T-cell (primary cell): ENCODE results near the gene KLHL26. TPM values are rescaled to one million over a fixed set of nuclear protein-coding genes. Genes with fewer than 3 reads are reported as not detected.
A peak's percentile ranks its signal among the peaks of the same experiment; 100 is the strongest.

ENCODE experiments used
- ATAC-seq, 4 experiments: fragments of 200-7000 bp in 3 of 4; fragments of 150-1000 bp in 1 of 4; cut with Tn5 transposase; replicated peaks in 1 of 4; 1 replicate in 3 of 4; 2 replicates in 1 of 4; pipeline ENCODE4 v1.10.0; 2021; ENCODE audit warnings: moderate library complexity in 3 of 4, mild to moderate bottlenecking in 2 of 4, moderate number of reproducible peaks in 1 of 4
- CTCF ChIA-PET, 2 donors: fragments of 300-600 bp; sonication (Branson Sonifier 250); formaldehyde crosslinking; loops; one replicate each; lab custom pipeline; 2022; ENCODE audit warnings: antibody characterized with exemption in 2 of 2; lab: Charles Lee
- POLR2A ChIA-PET, 2 donors: fragments of 300-600 bp; sonication (Branson Sonifier 250); formaldehyde crosslinking; loops; one replicate each; lab custom pipeline; 2022; ENCODE audit warnings: antibody characterized with exemption in 2 of 2; lab: Charles Lee
- DNase-seq, 35 experiments: peaks; one replicate each; pipeline versions ENCODE4 v3.0.0 to v3.0.0-alpha.2; 2013 to 2023
- H3K27ac ChIP-seq: one replicate; pipeline ENCODE4 v1.5.1; 2013; ENCODE audit warnings: low read length
- H3K27me3 ChIP-seq, 2 experiments: replicated peaks in 1 of 2; 1 replicate in 1 of 2; 2 replicates in 1 of 2; pipeline versions ENCODE4 v1.6.1 to v1.7.0; 2013; ENCODE audit warnings: low read length in 1 of 2, mixed read lengths in 1 of 2; ENCODE audit not compliant: control insufficient read depth in 2 of 2, insufficient read depth in 2 of 2; ENCODE audit errors: extremely low read depth in 1 of 2
- H3K36me3 ChIP-seq, 2 donors: 1 replicate in 1 of 2; 2 replicates in 1 of 2; pipeline versions ENCODE4 v1.6.1 to v1.7.0; 2013; ENCODE audit warnings: low read length in 1 of 2; ENCODE audit not compliant: control insufficient read depth in 2 of 2, insufficient read depth in 1 of 2; ENCODE audit errors: extremely low read depth in 1 of 2
- H3K4me1 ChIP-seq, 2 experiments: 1 replicate in 1 of 2; 2 replicates in 1 of 2; pipeline versions ENCODE4 v1.6.1 to v1.7.0; 2013; ENCODE audit warnings: low read length in 2 of 2, mixed read lengths in 1 of 2; ENCODE audit not compliant: insufficient read depth in 2 of 2, control insufficient read depth in 1 of 2; ENCODE audit errors: extremely low read depth in 1 of 2
- H3K4me3 ChIP-seq, 2 donors: 1 replicate in 1 of 2; 2 replicates in 1 of 2; pipeline versions ENCODE4 v1.5.1 to v1.7.0; 2013; ENCODE audit warnings: mild to moderate bottlenecking in 2 of 2, low read length in 1 of 2, moderate library complexity in 1 of 2; ENCODE audit not compliant: control insufficient read depth in 1 of 2; ENCODE audit errors: extremely low read depth in 1 of 2
- H3K9me3 ChIP-seq: 2 replicates; pipeline ENCODE4 v1.7.0; 2013
- H3K27ac Mint-ChIP-seq, 2 donors: one replicate each; pipeline ENCODE4 v1.8.0; 2020 to 2021; ENCODE audit warnings: mild to moderate bottlenecking in 2 of 2, mixed read lengths in 2 of 2
- H3K27me3 Mint-ChIP-seq, 2 donors: one replicate each; pipeline ENCODE4 v1.8.0; 2021 to 2022; ENCODE audit warnings: mixed read lengths in 2 of 2
- H3K36me3 Mint-ChIP-seq: one replicate; pipeline ENCODE4 v1.8.0; 2021; ENCODE audit warnings: mixed read lengths
- H3K4me1 Mint-ChIP-seq, 3 donors: one replicate each; pipeline ENCODE4 v1.8.0; 2020 to 2022; ENCODE audit warnings: mixed read lengths in 3 of 3, mild to moderate bottlenecking in 1 of 3
- H3K4me3 Mint-ChIP-seq, 3 donors: one replicate each; pipeline ENCODE4 v1.8.0; 2020 to 2022; ENCODE audit warnings: mild to moderate bottlenecking in 3 of 3, mixed read lengths in 3 of 3, moderate library complexity in 3 of 3
- H3K9me3 Mint-ChIP-seq, 3 donors: one replicate each; pipeline ENCODE4 v1.8.0; 2020 to 2022; ENCODE audit warnings: mixed read lengths in 3 of 3
- WGBS: methylation state at CpG from one replicate; pipeline ENCODE4 v1.1.5; 2013; ENCODE audit warnings: missing lambda C conversion rate; ENCODE audit not compliant: insufficient coverage; 5-methylcytosine and 5-hydroxymethylcytosine counted together
- total RNA-seq, 35 experiments: library from RNA in 6 of 35; stranded (reverse) in 6 of 35; fragments of 120-200 nt in 1 of 35; gene quantifications; one replicate each; pipeline versions ENCODE4 v1.2.1 to v1.2.4 and lab custom pipeline; 2013 to 2026

The KLHL26 gene
- total RNA-seq, 5 donors from 2014 or later (not counting 1 experiment from before 2014, with no cell fraction given): 8.8 to 16.4 (median 14.1) TPM

DNA sequence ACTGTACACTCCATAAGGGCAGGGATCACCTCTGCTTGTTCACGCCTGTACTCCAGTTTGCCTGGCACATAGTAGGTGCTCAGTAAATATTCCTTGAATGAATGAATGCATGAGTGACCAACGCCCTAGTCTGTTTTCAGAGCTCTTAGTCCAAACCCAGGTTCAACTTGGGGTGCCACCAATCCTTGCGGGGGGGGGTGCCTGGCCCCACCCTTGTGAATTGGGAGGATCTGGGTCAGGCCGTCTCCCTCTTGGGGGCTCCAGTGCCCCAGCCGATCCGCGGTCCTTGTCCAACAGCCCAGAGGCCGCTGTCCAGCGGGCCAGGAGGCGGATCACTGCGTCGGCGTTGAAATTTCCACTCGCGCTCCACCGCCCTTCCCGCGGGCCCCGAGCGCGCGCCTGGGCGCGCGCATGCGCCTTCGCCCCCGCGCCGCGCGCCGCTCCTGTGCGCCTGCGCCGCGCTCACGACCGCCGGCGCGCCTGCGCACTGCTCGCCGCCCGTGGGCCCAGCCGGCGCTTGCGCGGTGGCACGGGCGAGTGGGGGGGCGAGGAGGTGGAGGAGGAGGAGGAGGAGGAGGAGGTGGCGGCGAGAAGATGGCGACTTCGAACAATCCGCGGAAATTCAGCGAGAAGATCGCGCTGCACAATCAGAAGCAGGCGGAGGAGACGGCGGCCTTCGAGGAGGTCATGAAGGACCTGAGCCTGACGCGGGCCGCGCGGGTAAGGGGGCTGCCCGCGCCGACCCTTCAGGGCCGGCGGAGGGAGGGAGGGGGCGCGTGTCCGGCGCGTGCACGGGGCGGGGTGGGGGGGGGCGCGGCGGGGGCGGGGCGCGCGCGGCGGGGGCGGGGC is 46.5 kb downstream of the KLHL26 start, which contains the start of gene CRTC1:
Gene CRTC1 (plus strand): TSS at position 572 of the 849 bp plus-strand sequence. CDS start 23 bp downstream, at position 595.
- peak within 1 kb of the TSS; percentile 70 for H3K27ac ChIP-seq
- peak; percentile 87 to 97 (median 94) for DNase-seq
- Mint-ChIP-seq H3K27ac (peak within 1 kb of the TSS; percentile 76 to 93), H3K4me3 (peak within 1 kb of the TSS; percentile 79 to 87 (median 85)), H3K4me1 (peaks cover 11 to 33% (median 32%) of the 10 kb centered on the region in 3 donors), H3K9me3 (no peaks in the 10 kb centered on the region), H3K27me3 (no peaks in the 10 kb centered on the region), H3K36me3 (no peaks in the 10 kb centered on the region)
- H3K36me3 ChIP-seq: no peaks in the 10 kb centered on the region
- ChIA-PET CTCF (interaction anchor here (0.6 kb wide), 2 partner anchors 11 to 79 kb away, joined by 3 read pairs; no protein-coding TSS in a partner anchor), POLR2A (interaction anchor here (0.6 to 0.7 kb wide), 2 partner anchors 452 to 642 kb away, joined by 5 to 9 read pairs; no protein-coding TSS in a partner anchor)
- peaks cover 0 to 6% of the 10 kb centered on the region in 2 experiments for H3K27me3 ChIP-seq
- peaks cover 9 to 19% of the 10 kb centered on the region in 2 experiments for H3K4me1 ChIP-seq
- 0% methylated on average over 43 of the region's 93 CpGs for WGBS
- no peaks in the 10 kb centered on the region for H3K9me3 ChIP-seq
- ATAC-seq: peak; percentile 85 to 89 (median 87)
- peak within 1 kb of the TSS; percentile 72 to 78 for H3K4me3 ChIP-seq

GRCh38 chr19:18683958-18684641 is 47.3 kb downstream of the KLHL26 start:
- H3K4me1 ChIP-seq: peaks cover 9 to 19% of the 10 kb centered on the region in 2 experiments
- Mint-ChIP-seq H3K9me3 (no peaks in the 10 kb centered on the region), H3K27ac (peak overlapping the region in 1 of 2 donors; percentile 44), H3K4me3 (peak overlapping the region; percentile 72 to 87 (median 79)), H3K27me3 (no peaks in the 10 kb centered on the region), H3K4me1 (peaks cover 11 to 34% (median 33%) of the 10 kb centered on the region in 3 donors), H3K36me3 (no peaks in the 10 kb centered on the region)
- 27% methylated on average over 12 of the region's 16 CpGs for WGBS
- peak overlapping the region; percentile 48 to 62 for H3K4me3 ChIP-seq
- POLR2A ChIA-PET: interaction anchor here in 1 of 2 donors (0.8 kb wide), 1 partner anchor 152 kb away, joined by 3 read pairs; no protein-coding TSS in a partner anchor
- DNase-seq (no peak), ATAC-seq (peak in 2 of 4 experiments; percentile 26 to 54)
- H3K27me3 ChIP-seq: peaks cover 0 to 2% of the 10 kb centered on the region in 2 experiments
- H3K36me3 ChIP-seq: no peaks in the 10 kb centered on the region
- CTCF ChIA-PET: no interaction called here
- no peaks in the 10 kb centered on the region for H3K9me3 ChIP-seq
- H3K27ac ChIP-seq: no peak overlapping the region

GRCh38 chr19:18684642-18684993 is 47.8 kb downstream of the KLHL26 start:
- no peaks in the 10 kb centered on the region for H3K36me3 ChIP-seq
- no peak overlapping the region for H3K27ac ChIP-seq
- no peak for DNase-seq
- H3K27me3 ChIP-seq: peaks cover 0 to 2% of the 10 kb centered on the region in 2 experiments
- H3K4me3 ChIP-seq: peak overlapping the region in 1 of 2 donors; percentile 62
- no peaks in the 10 kb centered on the region for H3K9me3 Mint-ChIP-seq
- ATAC-seq: no peak
- no peaks in the 10 kb centered on the region for H3K27me3 Mint-ChIP-seq
- H3K27ac Mint-ChIP-seq: peak overlapping the region in 1 of 2 donors; percentile 22
- POLR2A ChIA-PET: interaction anchor here (0.6 to 0.8 kb wide), 3 partner anchors 8 to 151 kb away, joined by 3 to 5 read pairs (median 3); no protein-coding TSS in a partner anchor
- 82% methylated on average over 3 of the region's 3 CpGs for WGBS
- H3K9me3 ChIP-seq: no peaks in the 10 kb centered on the region
- H3K4me3 Mint-ChIP-seq: peak overlapping the region; percentile 72 to 87 (median 79)
- CTCF ChIA-PET: no interaction called here
- peaks cover 9 to 19% of the 10 kb centered on the region in 2 experiments for H3K4me1 ChIP-seq
- H3K36me3 Mint-ChIP-seq: no peaks in the 10 kb centered on the region
- H3K4me1 Mint-ChIP-seq: peaks cover 13 to 36% (median 33%) of the 10 kb centered on the region in 3 donors

DNA sequence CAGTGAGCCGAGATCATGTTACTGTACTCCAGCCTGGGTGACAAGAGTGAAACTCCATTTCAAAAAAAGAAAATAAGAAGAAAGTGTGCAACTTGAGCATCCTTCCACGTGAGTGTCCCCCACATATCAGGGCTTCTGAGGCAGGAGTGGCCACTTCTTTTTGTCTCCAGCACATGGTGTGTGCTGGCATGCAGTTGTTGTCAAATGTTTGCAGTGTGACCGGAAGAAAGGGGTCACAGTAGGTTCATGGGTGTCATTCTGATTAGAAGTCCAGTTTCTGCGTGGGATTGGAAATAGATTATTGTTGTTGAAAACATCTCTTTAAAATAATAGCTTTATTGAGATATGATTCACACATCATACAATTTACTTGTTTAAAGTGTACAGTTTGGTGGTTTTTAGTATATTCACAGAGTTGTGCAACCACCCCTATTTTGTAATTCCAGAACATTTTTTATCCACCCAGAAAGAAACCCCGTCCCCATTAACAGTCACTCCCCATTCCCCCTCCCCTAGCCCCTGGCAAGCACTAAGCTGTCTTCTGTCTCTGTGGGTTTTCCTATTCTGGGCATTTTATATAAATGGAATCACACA is 48.9 kb downstream of the KLHL26 start:
- CTCF ChIA-PET: interaction anchor here (0.6 kb wide), 2 partner anchors 141 to 218 kb away, joined by 4 to 5 read pairs; no protein-coding TSS in a partner anchor
- no peaks in the 10 kb centered on the region for H3K36me3 Mint-ChIP-seq
- H3K27me3 ChIP-seq: peaks cover 0 to 2% of the 10 kb centered on the region in 2 experiments
- H3K4me1 ChIP-seq: peaks cover 9 to 21% of the 10 kb centered on the region in 2 experiments
- H3K4me3 ChIP-seq: no peak overlapping the region
- H3K27me3 Mint-ChIP-seq: no peaks in the 10 kb centered on the region
- H3K4me3 Mint-ChIP-seq: peak overlapping the region in 2 of 3 donors; percentile 21 to 79
- POLR2A ChIA-PET: interaction anchor here in 1 of 2 donors (0.5 kb wide), 1 partner anchor 9 kb away, joined by 10 read pairs; no protein-coding TSS in a partner anchor
- ATAC-seq: no peak
- H3K27ac Mint-ChIP-seq: no peak overlapping the region
- no peaks in the 10 kb centered on the region for H3K36me3 ChIP-seq
- H3K4me1 Mint-ChIP-seq: peaks cover 22 to 38% (median 36%) of the 10 kb centered on the region in 3 donors
- H3K27ac ChIP-seq: no peak overlapping the region
- H3K9me3 Mint-ChIP-seq: no peaks in the 10 kb centered on the region
- DNase-seq: no peak
- WGBS: no CpG with 5 or more reads among the region's 5 CpGs
- no peaks in the 10 kb centered on the region for H3K9me3 ChIP-seq

DNA sequence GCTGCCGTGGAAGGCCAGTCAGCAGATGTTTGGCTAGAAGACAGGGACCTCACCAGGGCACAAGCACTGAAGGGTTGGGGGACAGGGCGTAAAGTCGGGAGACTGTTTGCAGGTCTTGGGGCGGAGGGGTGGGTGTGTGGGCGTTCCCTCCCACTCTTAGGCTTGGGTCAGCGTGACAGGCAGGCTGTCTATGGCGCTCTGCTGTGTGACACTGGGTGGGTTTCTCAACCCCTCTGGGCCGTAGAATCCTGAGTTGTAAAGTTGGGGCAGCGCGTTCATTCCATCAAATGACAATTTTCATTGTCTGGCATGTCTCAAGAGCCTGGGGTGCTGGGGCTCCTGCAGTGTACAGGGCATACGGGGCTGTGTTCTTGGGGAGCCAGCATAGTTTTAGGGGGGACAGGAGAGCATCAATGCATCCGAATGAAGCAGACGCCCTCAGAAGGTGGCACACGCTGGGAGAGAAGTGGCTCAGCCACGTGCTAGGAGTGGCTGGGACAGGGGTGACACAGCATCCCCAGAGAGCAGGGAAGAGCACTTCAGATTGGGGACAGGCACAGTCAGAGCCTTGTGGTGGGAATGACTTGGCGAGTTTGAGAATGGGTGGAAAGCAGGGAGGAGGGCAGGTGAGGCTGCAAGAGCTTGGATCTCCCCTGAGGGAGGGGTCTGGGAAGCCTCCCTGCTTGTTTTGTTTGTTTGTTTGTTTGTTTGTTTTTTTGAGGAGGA is 51.1 kb downstream of the KLHL26 start:
- no peak overlapping the region for H3K4me3 Mint-ChIP-seq

More for the DNA sequence above, 51.1 kb downstream of the KLHL26 start:
- DNase-seq (no peak), ATAC-seq (no peak)
- peaks cover 7 to 18% of the 10 kb centered on the region in 2 experiments for H3K4me1 ChIP-seq
- no peaks in the 10 kb centered on the region for H3K36me3 Mint-ChIP-seq
- H3K4me1 Mint-ChIP-seq: peaks cover 28 to 36% (median 35%) of the 10 kb centered on the region in 3 donors
- no peak overlapping the region for H3K27ac ChIP-seq
- ChIA-PET CTCF (no interaction called here), POLR2A (interaction anchor here in 1 of 2 donors (0.6 kb wide), 1 partner anchor 245 kb away, joined by 8 read pairs; no protein-coding TSS in a partner anchor)
- H3K4me3 ChIP-seq: no peak overlapping the region
- no peaks in the 10 kb centered on the region for H3K27me3 ChIP-seq
- WGBS: 94% methylated on average over 16 of the region's 16 CpGs
- no peak overlapping the region for H3K27ac Mint-ChIP-seq
- no peaks in the 10 kb centered on the region for H3K27me3 Mint-ChIP-seq
- H3K36me3 ChIP-seq: no peaks in the 10 kb centered on the region
- H3K9me3 ChIP-seq: no peaks in the 10 kb centered on the region
- no peaks in the 10 kb centered on the region for H3K9me3 Mint-ChIP-seq
